ENCODE results near the gene HNRNPH2.

GRCh38 chrX:101427954-101428353 is 19.9 kb downstream of the HNRNPH2 start:
- TF ChIP-seq POLR2AphosphoS5 (IDR thresholded peaks at IDR 0.05; ENCODE audit: low read depth, low read length) (no peak), REST (IDR thresholded peaks at IDR 0.05; ENCODE audit: insufficient read depth in 1 of 2, low read depth in 2 of 2, low read length in 2 of 2) (no peak), SIN3A (IDR thresholded peaks at IDR 0.05; ENCODE audit: borderline replicate concordance, insufficient read depth, low read length) (no peak), TAF1 (IDR thresholded peaks at IDR 0.05; ENCODE audit: borderline replicate concordance, insufficient read depth, low read length) (no peak)

Measured in PFSK-1 (cell line).